ENCODE data around the gene NDOR1.
A peak's percentile ranks its signal among the peaks of the same experiment; 100 is the strongest.
"Not testable (repeated sequence)": the region's sequence is repeated elsewhere in the genome, so short reads cannot be mapped to it uniquely, and the experiment has no call there.

Gene NDOR1

GRCh38 chr9:137233143-137233980 is 27.9 kb downstream of the NDOR1 start:
- no peak for DNase-seq

GRCh38 chr9:137234055-137234697 is 28.7 kb downstream of the NDOR1 start:
- DNase-seq: no peak

GRCh38 chr9:137234758-137235423 is 29.4 kb downstream of the NDOR1 start:
- DNase-seq: no peak

GRCh38 chr9:137235424-137236237 is 30.1 kb downstream of the NDOR1 start:
- no peak for DNase-seq

DNA sequence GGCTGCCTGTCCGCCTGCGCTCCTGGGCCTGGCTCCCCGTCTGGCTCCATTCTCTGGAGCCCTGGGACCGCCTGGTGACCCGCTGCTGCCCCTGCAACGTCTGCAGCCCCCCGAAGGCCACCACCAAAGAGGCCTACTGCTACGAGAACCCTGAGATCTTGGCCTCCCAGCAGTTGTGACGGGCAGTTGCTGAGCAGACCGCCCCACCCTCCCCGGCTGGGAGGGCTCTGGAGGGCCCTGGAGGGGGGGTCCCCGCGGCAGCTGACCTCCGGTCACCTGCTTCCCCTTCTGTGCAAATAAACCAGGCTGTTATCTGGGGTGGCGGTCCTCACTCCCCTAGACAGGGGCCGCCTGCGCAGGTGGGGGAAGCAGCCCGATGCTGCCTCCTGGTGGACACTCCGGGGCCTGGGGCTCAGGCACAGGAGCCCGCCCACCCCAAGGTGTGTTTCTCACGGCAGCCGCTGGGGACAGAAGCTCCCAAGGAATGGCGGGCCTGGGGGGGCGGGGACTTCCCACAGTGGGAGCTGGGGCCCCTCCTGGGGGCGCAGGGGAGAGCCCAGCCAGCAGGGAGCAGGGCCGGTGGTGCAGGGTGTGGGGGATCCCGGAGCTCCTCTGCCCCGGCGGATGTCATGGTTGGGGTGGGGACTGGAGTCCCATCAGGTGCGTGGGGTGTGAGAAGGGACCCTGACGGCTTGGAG is 30.9 kb downstream of the NDOR1 start:
- peak; percentile 94 for DNase-seq

- DNase-seq: no peak
Observed at GRCh38 chr9:137236936-137237421, 31.5 kb downstream of the NDOR1 start.

GRCh38 chr9:137237759-137238726 is 32.5 kb downstream of the NDOR1 start:
- DNase-seq: no peak

DNA sequence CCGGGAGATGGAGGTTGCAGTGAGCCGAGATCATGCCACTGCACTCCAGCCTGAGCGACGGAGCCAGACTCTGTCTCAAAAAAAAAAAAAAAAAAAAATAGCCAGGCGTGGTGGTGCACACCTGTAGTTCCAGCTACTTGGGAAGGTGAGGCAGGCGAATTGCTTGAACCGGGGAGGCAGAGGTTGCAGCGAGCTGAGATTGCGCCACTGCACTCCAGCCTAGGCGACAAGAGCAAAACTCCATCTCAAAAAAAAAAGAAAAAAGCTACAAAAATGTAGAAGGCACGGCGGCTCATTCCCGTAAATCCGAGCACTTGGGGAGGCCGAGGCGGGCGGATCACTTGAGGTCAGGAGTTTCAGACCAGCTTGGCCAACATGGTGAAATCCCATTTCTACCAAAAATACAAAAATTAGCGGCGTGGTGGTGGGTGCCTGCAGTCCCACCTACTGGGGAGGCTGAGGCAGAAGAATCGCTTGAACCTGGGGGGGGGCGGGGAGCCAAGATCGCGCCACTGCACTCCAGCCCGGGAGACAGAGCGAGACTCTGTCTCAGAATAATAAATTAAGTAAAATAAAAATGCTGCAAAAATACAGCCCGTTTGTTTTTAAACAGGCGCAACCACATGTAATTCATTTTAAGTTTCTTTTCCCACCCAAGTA is 34.2 kb downstream of the NDOR1 start:
- not testable (repeated sequence) for DNase-seq

DNA sequence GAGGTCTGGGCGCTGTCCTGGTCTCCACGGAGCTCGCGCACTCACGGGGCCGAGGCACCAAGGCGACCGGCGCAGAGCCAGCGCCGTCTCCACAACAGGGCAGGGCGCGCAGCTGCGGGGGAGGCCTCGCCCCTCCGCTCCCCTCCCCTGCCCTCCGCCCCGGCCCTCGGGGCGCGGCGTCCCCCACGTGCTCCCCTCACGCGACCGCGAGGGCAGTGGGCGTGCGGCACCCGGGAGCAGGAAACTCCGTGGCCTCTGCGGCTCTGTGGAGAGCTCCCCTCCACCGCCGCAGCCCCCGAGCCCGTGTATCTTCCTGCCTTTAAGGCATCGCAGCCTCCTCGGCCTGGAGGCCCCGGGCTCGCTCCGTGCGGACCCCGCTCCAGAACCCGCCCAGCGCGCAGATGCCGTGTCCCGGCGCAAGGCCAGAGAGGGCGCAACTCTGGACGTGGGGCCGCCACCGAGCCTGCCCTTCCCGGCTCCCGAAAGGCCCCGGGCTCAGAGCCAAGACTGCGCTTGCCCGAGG is 34.9 kb downstream of the NDOR1 start:
- DNase-seq: peak; percentile 72

DNA sequence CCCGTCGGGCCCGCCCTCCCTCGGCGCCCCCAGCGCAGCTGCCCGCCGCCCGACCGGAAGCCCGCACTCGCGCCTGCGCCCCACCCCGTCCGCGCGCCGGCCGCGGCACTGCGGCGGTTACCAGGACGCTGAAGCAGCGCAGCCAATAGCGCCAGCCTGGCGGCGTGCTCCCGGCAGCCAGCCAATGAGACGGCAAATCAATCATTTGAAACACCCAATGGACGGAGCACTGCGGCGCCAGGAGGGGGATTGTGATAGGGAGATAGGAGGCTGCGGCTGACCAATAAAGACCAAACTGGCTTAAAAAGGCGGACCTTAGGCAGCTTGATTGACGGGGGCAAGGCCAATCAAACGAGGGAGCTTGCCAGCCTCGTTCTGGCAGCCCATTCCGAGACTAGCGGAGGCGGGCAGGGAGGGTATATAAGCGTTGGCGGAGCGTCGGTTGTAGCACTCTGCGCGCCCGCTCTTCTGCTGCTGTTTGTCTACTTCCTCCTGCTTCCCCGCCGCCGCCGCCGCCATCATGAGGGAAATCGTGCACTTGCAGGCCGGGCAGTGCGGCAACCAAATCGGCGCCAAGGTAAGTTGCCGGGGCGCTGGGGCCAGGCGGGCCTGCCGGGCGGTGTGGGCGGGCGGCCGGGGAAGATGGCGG is 35.5 kb downstream of the NDOR1 start, which contains the start of gene TUBB4B:
Gene TUBB4B (plus strand): TSS at position 447 of the 649 bp plus-strand sequence. CDS start 74 bp downstream, at position 521.
- DNase-seq: peak; percentile 97

GRCh38 chr9:137241490-137242268 is 36.2 kb downstream of the NDOR1 start:
- peak; percentile 84 for DNase-seq

- DNase-seq: no peak
Observed at GRCh38 chr9:137242269-137243203, 37.0 kb downstream of the NDOR1 start.

GRCh38 chr9:137243266-137243625 is 37.7 kb downstream of the NDOR1 start:
- not testable (repeated sequence) for DNase-seq

DNA sequence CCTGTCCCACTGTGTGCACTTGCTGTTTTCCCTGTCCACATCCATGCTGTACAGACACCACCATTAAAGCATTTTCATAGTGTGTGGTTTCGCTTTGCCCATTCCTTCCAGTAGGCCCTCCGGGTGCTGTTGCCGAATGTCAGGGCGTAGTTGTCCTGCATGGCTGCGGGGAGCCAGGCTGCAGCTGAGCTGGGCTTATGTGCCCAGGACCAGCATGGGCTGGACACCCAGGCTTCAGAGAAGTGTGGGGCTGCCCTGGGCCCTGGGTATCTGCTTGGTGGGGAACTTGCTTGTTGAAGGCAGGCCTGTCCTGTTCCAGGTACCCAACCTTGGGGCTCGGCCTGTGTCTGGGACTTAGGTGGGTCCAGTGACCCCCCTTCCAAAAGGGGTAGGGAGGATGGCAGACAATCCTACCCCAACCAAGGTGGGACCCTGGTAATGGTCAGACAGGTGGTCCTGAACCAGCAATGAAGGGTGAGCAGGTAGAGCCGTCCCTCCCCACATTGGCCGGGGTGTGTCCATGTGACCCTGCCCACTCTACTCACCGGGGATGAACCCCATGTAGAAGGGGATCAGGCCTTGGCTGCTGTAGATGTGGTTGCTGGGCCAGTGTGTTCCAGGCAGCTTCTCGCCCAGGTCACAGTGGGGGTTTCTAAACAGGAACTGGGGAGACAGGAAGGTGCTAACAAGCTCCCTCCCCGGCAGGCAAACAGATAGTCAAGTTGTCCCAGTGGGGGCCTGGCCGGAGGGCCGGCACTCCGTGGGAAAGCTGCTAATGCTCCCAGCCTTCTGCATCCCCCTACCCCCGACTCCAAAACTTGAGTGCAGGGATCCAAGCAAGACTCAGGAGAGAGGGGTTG is 38.4 kb downstream of the NDOR1 start:
- DNase-seq: no peak

GRCh38 chr9:137244486-137245449 is 39.3 kb downstream of the NDOR1 start:
- DNase-seq: no peak
